OCI-LY7 (cell line): ENCODE data around the gene NCOR2. TPM values are rescaled to one million over a fixed set of nuclear protein-coding genes. Genes with fewer than 3 reads are reported as not detected.

Experiments
- BruUV-seq: library from RNA; stranded (reverse); fragments of 400-500 nt; replicated peaks from 2 replicates; lab custom pipeline; 2021; lab: Mats Ljungman, UMichigan
- CTCF ChIA-PET: fragments of 300-600 bp; sonication (Branson Sonifier 250); formaldehyde crosslinking; loops from one replicate; lab custom pipeline; 2022; ENCODE audit warnings: antibody characterized with exemption; ENCODE audit not compliant: unreplicated experiment; lab: Charles Lee
- POLR2A ChIA-PET: fragments of 300-600 bp; sonication (Branson Sonifier 250); formaldehyde crosslinking; loops from one replicate; lab custom pipeline; 2022; ENCODE audit warnings: antibody characterized with exemption; lab: Charles Lee
- DNase-seq: peaks from one replicate; pipeline ENCODE4 v3.0.0-alpha.2; 2015; ENCODE audit warnings: low spot score
- H2AFZ ChIP-seq: fragments of 200-600 bp; sonication (generic), shearing (Covaris generic); 2 replicates; pipeline ENCODE4 v1.6.1; 2014; ENCODE audit warnings: mild to moderate bottlenecking, antibody characterized with exemption, low read length, moderate library complexity
- H3K27ac ChIP-seq: fragments of 200-600 bp; sonication (generic); 2 replicates; pipeline ENCODE4 v1.5.1; 2014; ENCODE audit warnings: mixed run types, low read depth, mild to moderate bottlenecking, moderate library complexity, low read length, inconsistent platforms; ENCODE audit not compliant: poor library complexity, severe bottlenecking
- H3K36me3 ChIP-seq: fragments of 200-600 bp; sonication (generic); 2 replicates; pipeline ENCODE4 v1.6.1; 2014; ENCODE audit warnings: mild to moderate bottlenecking, antibody characterized with exemption, low read length, moderate library complexity, mixed read lengths; ENCODE audit not compliant: insufficient read depth
- H3K4me1 ChIP-seq: fragments of 200-600 bp; sonication (generic); 2 replicates; pipeline ENCODE4 v1.5.1; 2014; ENCODE audit warnings: mild to moderate bottlenecking, low read length; ENCODE audit not compliant: insufficient read depth, poor library complexity, severe bottlenecking
- H3K4me2 ChIP-seq: fragments of 200-600 bp; sonication (generic); 2 replicates; pipeline ENCODE4 v1.6.1; 2014; ENCODE audit warnings: mild to moderate bottlenecking, low read length
- H3K4me3 ChIP-seq: fragments of 200-600 bp; sonication (generic); 2 replicates; pipeline ENCODE4 v1.5.1; 2014; ENCODE audit warnings: mild to moderate bottlenecking, low read depth, low read length; ENCODE audit not compliant: poor library complexity, severe bottlenecking
- H3K79me2 ChIP-seq: fragments of 200-600 bp; sonication (generic); 2 replicates; pipeline ENCODE4 v1.6.1; 2016; ENCODE audit warnings: low read depth, mild to moderate bottlenecking, low read length, moderate library complexity, mixed read lengths; ENCODE audit not compliant: insufficient read depth
- H3K9me2 ChIP-seq: fragments of 200-600 bp; sonication (generic); 2 replicates; pipeline ENCODE4 v1.6.1; 2016; ENCODE audit warnings: mild to moderate bottlenecking, low read length, mixed read lengths; ENCODE audit not compliant: insufficient read depth
- H3K9me3 ChIP-seq: fragments of 200-600 bp; sonication (generic); 2 replicates; pipeline ENCODE4 v1.6.1; 2014; ENCODE audit warnings: mild to moderate bottlenecking, mixed run types, low read length, mixed read lengths
- H4K20me1 ChIP-seq: fragments of 200-600 bp; sonication (generic); 2 replicates; pipeline ENCODE4 v1.6.1; 2014; ENCODE audit warnings: mild to moderate bottlenecking, antibody characterized with exemption, low read length, moderate library complexity, mixed read lengths; ENCODE audit not compliant: insufficient read depth
- EZH2phosphoT487 ChIP-seq: fragments of 200-600 bp; sonication (generic); IDR thresholded peaks from 2 replicates; pipeline ENCODE4 v1.6.1; 2018; ENCODE audit warnings: low read depth, borderline replicate concordance, mild to moderate bottlenecking, mixed run types, antibody characterized with exemption, low read length, moderate library complexity, mixed read lengths
- intact Hi-C: fragments of 100-400 bp; cut with micrococcal nuclease; formaldehyde crosslinking; loops from one replicate; pipeline ENCODE4 v1.10.0; 2022; ENCODE audit not compliant: unreplicated experiment
- total RNA-seq, 2 experiments: library from RNA; depleted of rRNA in 1 of 2; stranded (reverse); fragments of >200 nt in 1 of 2; shearing (Covaris generic) in 1 of 2; gene quantifications; 2 replicates each; pipeline ENCODE4 v1.2.3, GENCODE V29; 2014 to 2022
- TF ChIP-seq, protein P1 (sequence below): fragments of 200-600 bp; sonication (generic); conservative IDR thresholded peaks from 2 replicates; pipeline ENCODE4 v1.5.1; 2014; ENCODE audit warnings: mild to moderate bottlenecking, antibody characterized with exemption, low read length, moderate library complexity, mixed read lengths

The NCOR2 gene
- total RNA-seq, 2 experiments from 2014 or later = 22.7 to 159 TPM

DNA sequence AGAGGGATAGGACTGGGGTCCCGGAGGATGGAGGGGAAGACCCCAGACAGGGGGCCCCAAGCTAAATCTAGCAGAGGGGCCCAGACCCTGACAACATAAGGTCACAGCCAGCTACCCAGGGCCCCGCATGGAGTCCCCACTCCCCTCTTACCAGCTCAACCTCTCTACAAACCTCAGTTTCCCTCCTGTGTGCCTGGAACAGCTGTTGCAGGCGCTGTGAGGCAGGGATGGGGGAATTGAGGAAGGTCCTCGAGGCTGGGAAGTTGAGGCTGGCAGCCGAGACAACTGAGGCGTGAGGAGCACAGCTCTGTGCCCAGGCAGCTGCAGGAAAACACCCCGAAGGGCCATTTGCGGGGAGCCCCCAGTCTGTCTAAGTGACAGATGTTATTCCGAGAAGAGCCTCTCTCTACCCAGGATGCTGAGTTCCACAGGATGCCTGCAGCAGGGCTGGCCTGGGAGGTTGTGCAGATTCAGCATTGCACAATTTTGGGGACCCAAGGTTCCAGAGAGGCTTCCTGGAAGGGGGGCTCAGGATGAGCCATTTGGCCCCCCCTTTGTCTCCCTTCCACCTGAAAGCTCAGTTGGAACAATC, 42.7 kb upstream of the NCOR2 start:
- TF ChIP-seq, protein P1, sequence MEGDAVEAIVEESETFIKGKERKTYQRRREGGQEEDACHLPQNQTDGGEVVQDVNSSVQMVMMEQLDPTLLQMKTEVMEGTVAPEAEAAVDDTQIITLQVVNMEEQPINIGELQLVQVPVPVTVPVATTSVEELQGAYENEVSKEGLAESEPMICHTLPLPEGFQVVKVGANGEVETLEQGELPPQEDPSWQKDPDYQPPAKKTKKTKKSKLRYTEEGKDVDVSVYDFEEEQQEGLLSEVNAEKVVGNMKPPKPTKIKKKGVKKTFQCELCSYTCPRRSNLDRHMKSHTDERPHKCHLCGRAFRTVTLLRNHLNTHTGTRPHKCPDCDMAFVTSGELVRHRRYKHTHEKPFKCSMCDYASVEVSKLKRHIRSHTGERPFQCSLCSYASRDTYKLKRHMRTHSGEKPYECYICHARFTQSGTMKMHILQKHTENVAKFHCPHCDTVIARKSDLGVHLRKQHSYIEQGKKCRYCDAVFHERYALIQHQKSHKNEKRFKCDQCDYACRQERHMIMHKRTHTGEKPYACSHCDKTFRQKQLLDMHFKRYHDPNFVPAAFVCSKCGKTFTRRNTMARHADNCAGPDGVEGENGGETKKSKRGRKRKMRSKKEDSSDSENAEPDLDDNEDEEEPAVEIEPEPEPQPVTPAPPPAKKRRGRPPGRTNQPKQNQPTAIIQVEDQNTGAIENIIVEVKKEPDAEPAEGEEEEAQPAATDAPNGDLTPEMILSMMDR = no peak
- no peak for TF ChIP-seq EZH2phosphoT487
- ChIA-PET CTCF (no interaction called here), POLR2A (no interaction called here)
- Histone ChIP-seq H2AFZ (no peak overlapping the region), H4K20me1 (no peaks in the 10 kb centered on the region), H3K27ac (no peak overlapping the region), H3K9me3 (no peaks in the 10 kb centered on the region), H3K4me3 (no peak overlapping the region), H3K4me2 (peak overlapping the region; percentile 71), H3K4me1 (peaks cover 39% of the 10 kb centered on the region), H3K79me2 (no peaks in the 10 kb centered on the region), H3K9me2 (no peaks in the 10 kb centered on the region), H3K36me3 (no peaks in the 10 kb centered on the region)
- peak; percentile 27 for DNase-seq
- BruUV-seq = no TSS peak
- intact Hi-C loops = no loop called here

DNA sequence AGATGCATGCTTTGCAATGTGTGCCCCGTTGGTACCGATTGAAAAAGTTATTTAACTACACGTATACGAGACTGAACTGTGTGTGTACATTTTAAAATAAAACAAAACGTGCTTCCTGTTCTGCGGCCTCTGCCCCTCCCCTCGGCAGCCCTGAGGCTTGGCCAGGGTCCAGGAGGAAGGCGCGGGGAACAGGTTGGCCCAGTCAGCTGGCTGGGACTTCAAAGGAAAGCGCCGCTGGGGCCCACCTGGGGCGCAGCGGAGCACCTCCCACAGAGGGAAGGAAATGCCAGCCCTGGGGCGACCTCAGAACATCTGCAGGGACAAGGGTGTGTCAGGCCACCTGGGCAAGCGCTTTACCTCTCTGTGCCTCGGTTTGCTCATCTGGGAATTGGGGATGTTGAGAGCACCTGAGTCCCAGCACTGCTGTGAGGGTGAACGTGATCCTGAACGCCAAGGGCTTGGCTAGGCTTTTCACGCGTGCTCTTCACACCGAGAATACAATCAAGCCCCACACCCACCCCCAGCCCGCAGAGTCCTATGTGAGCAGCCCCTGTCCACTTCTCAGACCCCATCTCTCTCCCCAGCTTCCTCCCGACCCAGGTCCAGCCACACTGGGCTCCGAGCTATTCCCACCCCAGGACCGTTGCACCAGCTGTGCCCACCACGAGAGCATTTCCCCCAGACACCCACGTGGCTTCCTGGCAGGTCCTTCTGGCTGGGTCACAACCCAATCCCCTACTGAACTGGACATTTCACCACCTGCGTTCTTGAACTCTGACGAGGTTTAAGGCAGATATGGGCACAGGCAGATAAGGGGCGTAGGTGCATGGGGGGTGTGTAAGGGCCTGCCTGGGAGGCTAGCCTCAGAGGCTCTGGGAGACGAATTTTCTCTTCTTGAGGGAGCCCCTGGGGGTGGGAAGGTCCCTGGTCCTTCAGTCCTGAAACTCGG, 41.9 kb upstream of the NCOR2 start:
- peaks cover 39% of the 10 kb centered on the region for H3K4me1 ChIP-seq
- H3K9me2 ChIP-seq = no peaks in the 10 kb centered on the region
- H3K36me3 ChIP-seq = no peaks in the 10 kb centered on the region
- BruUV-seq = no TSS peak
- ChIA-PET POLR2A (no interaction called here), CTCF (interaction anchor here (0.5 kb wide), 1 partner anchor 68 kb away, joined by 3 read pairs; no protein-coding TSS in a partner anchor)
- H2AFZ ChIP-seq = peak overlapping the region; percentile 5; the same call in 1 of the 2 replicates
- peak overlapping the region; percentile 48 for H3K4me3 ChIP-seq
- no peaks in the 10 kb centered on the region for H3K9me3 ChIP-seq
- H4K20me1 ChIP-seq = no peaks in the 10 kb centered on the region
- TF ChIP-seq EZH2phosphoT487 = no peak
- TF ChIP-seq, protein P1 = peak; percentile 24; the same call in 1 of the 2 replicates
- DNase-seq = peak; percentile 96
- H3K4me2 ChIP-seq = peak overlapping the region; percentile 71
- intact Hi-C loops = loop anchor here (1.0 to 10.0 kb wide), 4 partner anchors 42 to 308 kb away; partner anchors contain the start of gene NCOR2
- no peaks in the 10 kb centered on the region for H3K79me2 ChIP-seq
- H3K27ac ChIP-seq = peak overlapping the region; percentile 89
